ENCODE results near the gene VPS26B.

DNA sequence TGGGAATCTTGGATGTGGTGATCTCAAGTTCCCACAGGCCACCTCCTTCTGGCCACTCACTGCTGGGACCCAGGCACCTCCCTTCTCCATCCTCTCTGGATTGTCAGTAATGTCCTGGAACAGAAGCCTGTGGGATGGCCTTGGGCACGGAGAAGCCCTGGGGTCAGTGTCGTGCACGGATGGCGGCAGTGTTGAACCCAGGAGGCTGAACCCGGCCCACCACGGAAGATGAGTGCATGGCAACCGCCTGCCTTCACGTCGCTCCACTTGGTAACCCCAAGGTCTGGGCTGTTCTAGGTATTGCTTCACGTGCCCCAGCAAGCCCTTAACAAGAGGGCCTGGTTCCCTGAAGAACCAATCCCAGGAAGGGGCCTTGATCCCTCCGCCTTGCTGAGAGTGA lies 21.6 kb downstream of the VPS26B start:
- TF ChIP-seq, protein P1, sequence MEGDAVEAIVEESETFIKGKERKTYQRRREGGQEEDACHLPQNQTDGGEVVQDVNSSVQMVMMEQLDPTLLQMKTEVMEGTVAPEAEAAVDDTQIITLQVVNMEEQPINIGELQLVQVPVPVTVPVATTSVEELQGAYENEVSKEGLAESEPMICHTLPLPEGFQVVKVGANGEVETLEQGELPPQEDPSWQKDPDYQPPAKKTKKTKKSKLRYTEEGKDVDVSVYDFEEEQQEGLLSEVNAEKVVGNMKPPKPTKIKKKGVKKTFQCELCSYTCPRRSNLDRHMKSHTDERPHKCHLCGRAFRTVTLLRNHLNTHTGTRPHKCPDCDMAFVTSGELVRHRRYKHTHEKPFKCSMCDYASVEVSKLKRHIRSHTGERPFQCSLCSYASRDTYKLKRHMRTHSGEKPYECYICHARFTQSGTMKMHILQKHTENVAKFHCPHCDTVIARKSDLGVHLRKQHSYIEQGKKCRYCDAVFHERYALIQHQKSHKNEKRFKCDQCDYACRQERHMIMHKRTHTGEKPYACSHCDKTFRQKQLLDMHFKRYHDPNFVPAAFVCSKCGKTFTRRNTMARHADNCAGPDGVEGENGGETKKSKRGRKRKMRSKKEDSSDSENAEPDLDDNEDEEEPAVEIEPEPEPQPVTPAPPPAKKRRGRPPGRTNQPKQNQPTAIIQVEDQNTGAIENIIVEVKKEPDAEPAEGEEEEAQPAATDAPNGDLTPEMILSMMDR (IDR thresholded peaks at IDR 0.05; ENCODE audit: extremely low read depth in 1 of 2, insufficient read depth in 1 of 2, low read depth in 1 of 2, low read length in 2 of 2) = no peak
- TF ChIP-seq POLR2A (IDR thresholded peaks at IDR 0.05; ENCODE audit: low read depth, low read length) (no peak), POLR2AphosphoS5 (IDR thresholded peaks at IDR 0.05; ENCODE audit: insufficient read depth, low read depth, low read length) (no peak), JUN (IDR thresholded peaks at IDR 0.05; ENCODE audit: borderline replicate concordance, insufficient read depth, insufficient read length, low read depth) (no peak), MYC (IDR thresholded peaks at IDR 0.05; ENCODE audit: low read depth, low read length) (no peak)
